AG09309 (cell line): ENCODE data around the gene TPPP.
A peak's percentile ranks its signal among the peaks of the same experiment; 100 is the strongest.

Source experiments
- DNase-seq: peaks from one replicate; pipeline ENCODE4 v3.0.0-alpha.2; 2010; ENCODE audit warnings: low read depth
- H3K4me3 ChIP-seq: 2 replicates; pipeline ENCODE4 v1.5.1; 2011; ENCODE audit warnings: mild to moderate bottlenecking, low read depth, low read length, moderate library complexity; ENCODE audit not compliant: control insufficient read depth
- CTCF ChIP-seq: IDR thresholded peaks from 2 replicates; pipeline ENCODE4 v1.5.1; 2011; ENCODE audit warnings: mild to moderate bottlenecking, low read depth, low read length, inconsistent platforms; ENCODE audit not compliant: insufficient read depth, control insufficient read depth; ENCODE audit errors: missing control alignments

TPPP gene

GRCh38 chr5:659496-660263 lies 33.5 kb downstream of the TPPP start:
- H3K4me3 ChIP-seq = no peak overlapping the region
- DNase-seq = no peak
- TF ChIP-seq CTCF = no peak

- TF ChIP-seq CTCF = no peak
- DNase-seq = no peak
Measured at GRCh38 chr5:658103-658502, 35.0 kb downstream of the TPPP start.

GRCh38 chr5:657570-657969 lies 35.6 kb downstream of the TPPP start:
- H3K4me3 ChIP-seq = no peak overlapping the region
- TF ChIP-seq CTCF = no peak
- DNase-seq = peak; percentile 31

More at GRCh38 chr5:658103-658502, 35.0 kb downstream of the TPPP start:
- H3K4me3 ChIP-seq = no peak overlapping the region

- H3K4me3 ChIP-seq = no peak overlapping the region
- TF ChIP-seq CTCF = no peak
- DNase-seq = no peak
Measured at GRCh38 chr5:655406-655805, 37.7 kb downstream of the TPPP start.

GRCh38 chr5:654071-654778 lies 38.9 kb downstream of the TPPP start:
- DNase-seq = no peak
- no peak for TF ChIP-seq CTCF

GRCh38 chr5:652773-653350 lies 40.3 kb downstream of the TPPP start:
- no peak for DNase-seq
- no peak overlapping the region for H3K4me3 ChIP-seq
- no peak for TF ChIP-seq CTCF

More at GRCh38 chr5:654071-654778, 38.9 kb downstream of the TPPP start:
- no peak overlapping the region for H3K4me3 ChIP-seq
